Epithelial cell of esophagus (primary cell): ENCODE results near the gene FBXL16.

Source experiments
- DNase-seq: peaks from one replicate; pipeline ENCODE4 v3.0.0; 2010; ENCODE audit warnings: low read depth
- H3K4me3 ChIP-seq: 2 replicates; pipeline ENCODE4 v1.5.1; 2011; ENCODE audit warnings: mild to moderate bottlenecking, low read length, control low read depth
- TF ChIP-seq, protein P1 (sequence below): IDR thresholded peaks from 2 replicates; pipeline ENCODE4 v1.5.1; 2011; ENCODE audit warnings: low read depth, mild to moderate bottlenecking, low read length, control low read depth, inconsistent platforms; ENCODE audit not compliant: insufficient read depth; ENCODE audit errors: missing control alignments

The FBXL16 gene

DNA sequence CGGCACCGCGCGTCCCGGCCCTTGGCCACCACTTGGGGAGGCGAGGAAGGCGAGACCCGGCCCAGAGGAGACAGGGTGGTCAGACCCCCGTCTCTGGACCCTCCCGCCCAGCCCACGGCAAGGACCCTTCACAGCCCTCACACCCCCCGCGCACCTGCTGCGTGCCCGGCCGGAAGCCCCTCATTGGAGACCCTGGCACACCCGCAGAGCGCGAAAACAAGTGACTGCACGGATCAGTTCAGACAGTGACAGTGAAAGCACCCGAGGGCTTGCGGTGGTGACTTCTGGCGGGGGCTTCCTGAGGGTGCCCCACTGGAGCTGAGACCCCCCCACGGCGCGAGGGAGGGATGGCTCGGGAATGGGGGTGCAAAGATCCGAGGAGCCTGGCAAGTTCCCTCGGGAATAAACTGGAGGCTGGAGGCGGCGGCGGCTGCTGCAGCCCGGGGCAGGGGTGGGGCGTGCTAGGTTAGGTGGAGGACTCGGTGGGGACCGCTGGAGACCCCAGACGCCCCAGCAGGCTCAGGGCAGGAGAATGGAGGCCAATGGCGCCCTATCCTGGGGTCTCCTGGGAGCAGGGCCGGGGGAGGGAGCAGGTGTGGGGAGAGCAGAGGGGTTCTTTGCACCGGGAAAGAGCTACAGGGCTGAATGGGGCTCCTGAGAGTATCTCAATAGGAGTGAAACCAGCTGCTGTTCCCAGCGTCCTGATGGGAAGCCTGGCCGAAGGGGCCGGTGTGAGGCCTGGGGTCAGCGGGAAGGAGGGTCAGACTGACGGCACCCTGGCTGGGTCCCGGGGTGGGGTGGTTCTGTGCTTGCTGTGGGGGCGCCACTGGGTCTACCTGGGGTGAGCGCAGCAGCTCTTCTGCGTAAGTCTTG is 824 bp upstream of the FBXL16 start:
- H3K4me3 ChIP-seq, result no peak overlapping the region
- TF ChIP-seq, protein P1, sequence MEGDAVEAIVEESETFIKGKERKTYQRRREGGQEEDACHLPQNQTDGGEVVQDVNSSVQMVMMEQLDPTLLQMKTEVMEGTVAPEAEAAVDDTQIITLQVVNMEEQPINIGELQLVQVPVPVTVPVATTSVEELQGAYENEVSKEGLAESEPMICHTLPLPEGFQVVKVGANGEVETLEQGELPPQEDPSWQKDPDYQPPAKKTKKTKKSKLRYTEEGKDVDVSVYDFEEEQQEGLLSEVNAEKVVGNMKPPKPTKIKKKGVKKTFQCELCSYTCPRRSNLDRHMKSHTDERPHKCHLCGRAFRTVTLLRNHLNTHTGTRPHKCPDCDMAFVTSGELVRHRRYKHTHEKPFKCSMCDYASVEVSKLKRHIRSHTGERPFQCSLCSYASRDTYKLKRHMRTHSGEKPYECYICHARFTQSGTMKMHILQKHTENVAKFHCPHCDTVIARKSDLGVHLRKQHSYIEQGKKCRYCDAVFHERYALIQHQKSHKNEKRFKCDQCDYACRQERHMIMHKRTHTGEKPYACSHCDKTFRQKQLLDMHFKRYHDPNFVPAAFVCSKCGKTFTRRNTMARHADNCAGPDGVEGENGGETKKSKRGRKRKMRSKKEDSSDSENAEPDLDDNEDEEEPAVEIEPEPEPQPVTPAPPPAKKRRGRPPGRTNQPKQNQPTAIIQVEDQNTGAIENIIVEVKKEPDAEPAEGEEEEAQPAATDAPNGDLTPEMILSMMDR, result no peak
- DNase-seq, result no peak

DNA sequence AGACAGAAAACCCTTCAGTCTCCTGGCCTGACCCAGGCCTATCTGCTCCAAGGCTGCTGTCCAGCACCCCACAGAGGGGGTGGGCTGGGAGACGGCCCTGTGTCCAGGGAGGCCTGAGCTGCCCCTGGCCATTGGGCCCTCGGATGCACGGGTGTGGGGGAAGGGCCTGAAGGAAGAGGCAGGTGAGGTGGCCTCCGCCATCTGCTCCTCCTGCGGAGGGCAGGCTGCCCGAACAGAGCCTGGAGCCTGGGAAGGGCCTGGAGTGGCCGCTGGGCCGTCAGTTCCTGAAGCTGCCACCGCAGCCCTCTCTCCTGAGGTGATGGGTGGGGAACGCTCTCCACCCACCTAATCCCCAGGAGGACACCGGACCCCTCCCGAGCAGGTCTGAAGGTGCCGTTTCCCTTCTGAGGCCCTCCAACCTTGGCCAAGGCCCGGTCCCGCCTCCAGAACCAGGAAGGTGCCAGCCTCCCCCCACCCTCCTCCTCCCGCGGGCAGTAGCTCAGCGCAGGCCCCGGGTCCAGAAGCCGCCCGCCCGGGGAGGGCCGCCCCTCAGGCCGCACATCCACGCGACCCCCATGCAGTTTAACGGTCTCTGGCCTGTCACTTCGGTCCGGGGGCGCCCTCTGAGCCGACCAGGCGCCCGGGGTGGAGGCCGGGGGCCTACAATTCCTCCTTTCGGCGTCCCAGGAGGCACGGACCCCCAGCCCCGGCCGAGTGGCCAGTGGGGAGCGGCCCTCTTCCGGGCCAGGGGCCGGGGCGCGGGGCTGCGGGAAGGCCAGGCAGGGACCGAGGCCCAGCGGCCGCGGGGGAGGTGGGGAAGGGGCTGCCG is 835 bp downstream of the FBXL16 start:
- peak overlapping the region; percentile 21 for H3K4me3 ChIP-seq
- DNase-seq, result no peak
- TF ChIP-seq, protein P1, result no peak

DNA sequence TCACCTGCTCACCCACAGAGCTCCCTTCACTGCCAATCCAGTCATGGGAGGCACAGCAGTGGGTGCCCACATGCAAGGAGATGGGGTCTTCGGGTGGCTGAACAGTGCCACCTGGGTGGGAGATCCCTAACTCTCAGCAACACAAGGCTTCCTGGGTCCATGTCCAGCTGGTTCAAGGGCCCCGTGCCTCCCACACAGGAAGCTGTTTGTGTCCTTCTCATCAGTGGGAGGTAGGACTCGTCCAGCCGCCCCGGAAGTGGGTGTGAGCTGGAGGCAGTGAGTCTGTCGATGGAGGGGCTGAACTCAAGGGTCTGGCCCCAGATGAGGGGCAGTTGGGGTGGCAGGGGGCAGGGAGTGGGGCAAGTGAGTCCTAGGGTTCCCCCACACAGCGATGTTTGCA is 1.6 kb downstream of the FBXL16 start:
- no peak for DNase-seq
- TF ChIP-seq, protein P1, result no peak
- no peak overlapping the region for H3K4me3 ChIP-seq

DNA sequence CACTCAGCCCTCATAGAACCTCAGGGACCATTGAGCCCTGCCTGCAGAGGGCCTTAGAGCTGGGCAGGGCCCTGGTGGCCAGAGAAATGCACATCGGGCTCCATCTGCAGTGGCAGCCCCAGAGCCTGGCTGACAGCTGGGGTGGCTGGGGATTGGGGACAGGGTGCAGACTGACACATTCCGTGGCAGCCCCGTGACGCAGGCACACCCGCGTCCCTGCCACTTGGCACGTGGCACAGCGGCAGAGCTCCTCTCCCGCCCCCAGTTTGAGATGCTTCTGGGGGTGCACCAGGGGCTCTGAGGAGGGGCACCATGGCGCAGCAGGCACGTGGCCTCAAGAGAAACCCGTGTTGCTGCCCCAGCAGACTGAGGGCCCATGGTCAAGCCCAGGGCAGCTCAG is 2.2 kb downstream of the FBXL16 start:
- H3K4me3 ChIP-seq, result no peak overlapping the region
- TF ChIP-seq, protein P1, result no peak
- no peak for DNase-seq

DNA sequence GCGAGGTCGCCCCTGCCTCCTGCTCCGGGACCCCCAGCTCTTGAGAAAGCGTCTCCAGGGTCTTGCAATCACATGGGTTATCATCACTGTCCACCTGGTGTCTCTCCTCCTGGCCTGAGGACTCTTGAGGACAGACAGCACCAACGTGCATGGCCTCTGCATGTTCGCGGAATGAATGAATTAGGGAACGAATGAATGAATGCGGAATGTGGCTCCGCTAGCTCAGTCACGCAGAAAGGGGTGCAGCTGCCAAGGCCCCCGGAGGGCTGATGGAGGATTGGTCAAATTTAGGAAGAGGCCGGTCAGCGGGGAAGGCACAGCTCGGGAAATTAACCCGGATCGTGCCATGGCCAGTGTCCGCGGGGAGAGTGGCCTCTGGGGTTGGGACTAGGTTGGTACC is 3.3 kb downstream of the FBXL16 start:
- TF ChIP-seq, protein P1, result no peak
- no peak overlapping the region for H3K4me3 ChIP-seq
- no peak for DNase-seq

DNA sequence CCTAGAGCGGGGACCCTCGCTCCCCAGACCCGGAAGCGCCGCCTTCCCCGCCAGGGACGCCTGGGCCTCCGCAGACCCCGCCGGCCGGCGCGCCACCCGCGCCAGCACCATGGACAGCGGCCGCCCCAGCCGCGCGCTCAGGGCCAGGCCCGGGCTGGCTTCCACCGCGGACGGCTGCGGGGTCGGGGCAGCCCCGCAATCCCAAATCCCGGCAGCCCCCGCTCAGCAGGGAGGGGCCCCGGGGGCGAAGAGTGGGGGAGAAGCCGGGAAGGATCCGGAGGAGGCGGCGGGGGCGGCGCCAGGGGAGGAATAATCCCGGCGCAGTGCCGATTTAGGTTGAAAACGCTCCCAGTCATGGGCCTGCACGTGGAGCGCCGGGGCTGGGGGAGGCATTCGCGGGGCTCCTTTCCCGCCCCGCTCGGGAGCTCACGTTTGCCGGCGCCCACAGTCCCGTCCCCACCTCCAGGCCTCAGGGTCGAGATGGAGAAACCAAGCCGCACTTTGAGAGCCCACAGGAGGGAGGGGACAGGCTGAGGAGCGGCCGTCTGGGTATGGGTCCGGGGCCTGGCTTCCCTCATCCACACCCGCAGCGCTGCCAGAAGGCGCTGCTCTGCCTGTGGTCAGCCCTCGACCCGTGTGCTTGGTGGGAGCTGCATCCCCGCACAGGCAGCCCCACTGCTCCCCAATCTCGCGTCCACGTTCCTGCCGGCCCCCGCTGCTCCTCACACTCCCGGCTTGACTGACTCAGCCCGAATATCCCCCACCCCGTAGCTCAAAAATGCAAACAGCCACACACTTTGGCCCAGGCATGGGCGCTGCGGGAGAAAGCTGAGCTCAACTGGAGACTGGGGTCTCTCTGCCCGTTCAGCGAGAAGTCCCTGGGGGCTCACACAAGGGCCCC is 4.7 kb downstream of the FBXL16 start:
- DNase-seq, result no peak
- TF ChIP-seq, protein P1, result no peak

More for the DNA sequence above, 4.7 kb downstream of the FBXL16 start:
- H3K4me3 ChIP-seq, result no peak overlapping the region
